SK-N-MC (cell line): ENCODE measurements around the gene PLA2G7.
"Not testable (repeated sequence)": the region's sequence is repeated elsewhere in the genome, so short reads cannot be mapped to it uniquely, and the experiment has no call there.

Experiments
- DNase-seq: peaks from one replicate; pipeline ENCODE4 v3.0.0-alpha.2; 2011; ENCODE audit warnings: low read depth, low spot score
- H3K27ac ChIP-seq: fragments of 200-600 bp; sonication (generic); 2 replicates; pipeline ENCODE4 v1.5.1; 2016; ENCODE audit warnings: mixed run types
- H3K36me3 ChIP-seq: fragments of 200-600 bp; sonication (generic); 2 replicates; pipeline ENCODE4 v1.6.1; 2017; ENCODE audit warnings: antibody characterized with exemption, low read length, mixed read lengths; ENCODE audit not compliant: insufficient read depth
- H3K4me3 ChIP-seq: fragments of 200-600 bp; sonication (generic); 2 replicates; pipeline ENCODE4 v1.5.1; 2016
- H3K9ac ChIP-seq: fragments of 200-600 bp; sonication (generic); 2 replicates; pipeline ENCODE4 v1.8.0; 2017; ENCODE audit warnings: mixed run types, mixed read lengths; ENCODE audit not compliant: insufficient read length
- H3K9me3 ChIP-seq: fragments of 200-600 bp; sonication (generic); 2 replicates; pipeline ENCODE4 v1.6.1; 2017; ENCODE audit warnings: low read depth, mild to moderate bottlenecking, antibody characterized with exemption, low read length, moderate library complexity, mixed read lengths
- EZH2 ChIP-seq: fragments of 200-600 bp; sonication (generic); IDR thresholded peaks from one replicate; pipeline ENCODE4 v1.6.1; 2017; ENCODE audit warnings: antibody characterized with exemption
- FOXP2 ChIP-seq: optimal IDR thresholded peaks from 2 replicates; pipeline ENCODE3; 2011; ENCODE audit warnings: mild to moderate bottlenecking, moderate library complexity; ENCODE audit not compliant: insufficient read depth; ENCODE audit errors: extremely low read length, control extremely low read depth
- POLR2AphosphoS5 ChIP-seq: IDR thresholded peaks from 2 replicates; pipeline ENCODE4 v1.6.1; 2012; ENCODE audit warnings: mild to moderate bottlenecking, low read depth, low read length, borderline replicate concordance

The PLA2G7 gene

DNA sequence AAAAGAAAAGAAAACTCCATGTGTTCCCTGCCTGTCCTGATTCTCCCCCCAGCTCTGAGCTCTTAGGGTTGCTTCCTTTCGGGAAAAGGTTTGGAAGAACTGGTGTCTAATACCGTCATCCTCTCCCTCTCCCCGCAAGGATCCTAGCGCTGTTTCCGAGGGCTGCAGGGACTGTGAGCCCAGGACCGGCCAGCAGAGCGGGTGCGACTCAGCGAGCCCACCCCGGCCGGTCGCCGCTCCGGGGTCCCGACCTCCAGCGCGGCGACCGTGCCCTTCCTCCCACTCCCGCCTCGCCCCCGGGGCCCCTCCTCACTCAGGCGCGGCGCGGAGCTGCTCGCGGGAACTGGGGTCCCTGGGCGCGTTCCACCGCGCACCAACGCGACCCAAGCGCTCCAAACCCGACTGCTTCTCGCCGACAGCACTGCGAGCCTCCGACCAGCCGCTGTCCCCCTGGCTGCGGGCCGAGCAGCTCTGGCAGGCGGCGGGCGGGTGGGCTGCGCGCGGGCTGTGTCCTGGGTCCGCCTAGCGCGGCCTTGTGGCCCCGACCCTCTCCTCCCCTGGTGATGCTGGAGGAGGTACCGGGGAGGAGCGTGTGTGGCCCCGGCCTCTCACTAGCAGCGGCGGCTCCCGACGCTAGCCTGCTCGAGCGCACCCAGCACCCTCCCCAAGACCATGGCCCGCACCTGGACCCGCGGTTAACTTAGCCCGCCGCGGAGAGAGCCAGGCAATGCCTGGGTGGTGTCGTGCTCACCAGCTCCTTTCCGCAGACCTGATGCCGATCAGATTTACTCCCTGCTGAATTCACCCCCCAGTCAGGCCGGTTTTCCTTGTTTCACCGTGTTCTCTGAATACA is at the start of gene PLA2G7:
TSS of gene PLA2G7 (minus strand) at position 509 of the 853 bp plus-strand sequence. CDS start 12,484 bp downstream, outside the sequence.
- no peak for DNase-seq
- H3K27ac ChIP-seq, result no peak within 1 kb of the TSS
- TF ChIP-seq EZH2, result peak; percentile 94
- no peak for TF ChIP-seq POLR2AphosphoS5
- no peak for TF ChIP-seq FOXP2
- H3K9ac ChIP-seq, result no peak within 1 kb of the TSS
- no peaks in the 10 kb centered on the region for H3K36me3 ChIP-seq
- no peaks in the 10 kb centered on the region for H3K9me3 ChIP-seq
- no peak within 1 kb of the TSS for H3K4me3 ChIP-seq

DNA sequence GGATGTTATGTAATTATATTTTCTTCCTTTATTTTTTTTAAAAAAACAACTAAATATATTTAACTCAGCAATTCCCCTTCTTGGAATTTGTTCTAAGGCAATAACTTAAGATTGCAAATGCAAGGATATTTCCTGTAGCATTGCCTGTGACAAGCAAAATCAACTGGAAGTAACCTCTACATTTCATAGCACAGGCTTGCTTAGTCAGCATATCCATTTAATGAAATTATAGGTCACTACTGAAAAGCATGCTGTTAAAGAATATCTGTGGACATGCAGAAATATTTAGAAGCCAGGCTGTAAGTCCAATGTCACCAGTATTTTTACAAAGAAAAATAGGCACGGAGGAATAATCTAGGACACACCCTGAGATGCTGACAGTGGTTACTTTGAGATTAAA is 49.4 kb upstream of the PLA2G7 start:
- Histone ChIP-seq H3K9ac (no peak overlapping the region), H3K36me3 (no peaks in the 10 kb centered on the region), H3K9me3 (no peaks in the 10 kb centered on the region), H3K27ac (no peak overlapping the region), H3K4me3 (no peak overlapping the region)
- TF ChIP-seq POLR2AphosphoS5, result no peak
- TF ChIP-seq FOXP2, result no peak
- no peak for TF ChIP-seq EZH2
- DNase-seq, result no peak

DNA sequence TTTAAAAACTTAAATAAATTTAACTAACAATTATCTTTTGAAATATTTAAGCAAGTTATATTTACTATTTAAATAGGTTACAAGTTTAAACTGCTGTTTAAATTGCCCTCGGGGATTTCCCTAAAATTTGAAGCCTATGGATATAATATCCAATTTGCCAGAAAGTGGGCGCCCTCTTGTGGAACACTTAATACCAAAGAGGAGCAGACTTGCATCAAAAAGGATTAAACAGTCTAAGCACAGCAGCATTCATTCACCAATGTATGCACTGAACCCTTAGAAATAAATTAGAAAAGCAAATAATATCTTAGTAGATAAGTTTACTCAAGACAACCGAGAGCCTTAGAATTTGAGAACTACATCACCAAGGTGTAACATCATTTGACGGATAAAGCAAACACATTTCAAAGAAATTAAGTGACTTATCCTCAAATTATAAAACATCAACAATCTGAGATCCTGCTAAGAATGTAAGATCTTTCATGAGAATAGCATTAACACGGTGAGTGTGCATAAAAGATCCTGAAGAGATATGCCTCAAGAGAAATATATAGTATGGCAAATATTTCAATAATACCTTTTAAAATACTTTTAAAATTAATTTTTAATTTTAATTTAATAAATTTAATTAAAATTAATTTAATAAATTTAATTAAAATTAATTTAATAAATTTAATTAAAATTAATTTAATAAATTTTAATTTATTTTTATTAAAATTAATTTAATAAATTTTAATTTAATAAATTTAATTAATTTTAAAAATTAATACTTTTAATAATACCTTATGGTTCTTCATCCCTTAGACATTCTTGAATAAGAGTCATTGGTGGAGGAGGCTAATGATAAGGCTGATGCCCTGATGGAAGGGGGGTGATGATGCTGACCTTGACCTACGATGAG is 46.6 kb upstream of the PLA2G7 start:
- no peaks in the 10 kb centered on the region for H3K36me3 ChIP-seq
- H3K27ac ChIP-seq, result no peak overlapping the region
- no peaks in the 10 kb centered on the region for H3K9me3 ChIP-seq
- no peak overlapping the region for H3K9ac ChIP-seq
- no peak overlapping the region for H3K4me3 ChIP-seq
- peak; percentile 32 for DNase-seq
- no peak for TF ChIP-seq FOXP2
- TF ChIP-seq EZH2, result no peak
- no peak for TF ChIP-seq POLR2AphosphoS5

DNA sequence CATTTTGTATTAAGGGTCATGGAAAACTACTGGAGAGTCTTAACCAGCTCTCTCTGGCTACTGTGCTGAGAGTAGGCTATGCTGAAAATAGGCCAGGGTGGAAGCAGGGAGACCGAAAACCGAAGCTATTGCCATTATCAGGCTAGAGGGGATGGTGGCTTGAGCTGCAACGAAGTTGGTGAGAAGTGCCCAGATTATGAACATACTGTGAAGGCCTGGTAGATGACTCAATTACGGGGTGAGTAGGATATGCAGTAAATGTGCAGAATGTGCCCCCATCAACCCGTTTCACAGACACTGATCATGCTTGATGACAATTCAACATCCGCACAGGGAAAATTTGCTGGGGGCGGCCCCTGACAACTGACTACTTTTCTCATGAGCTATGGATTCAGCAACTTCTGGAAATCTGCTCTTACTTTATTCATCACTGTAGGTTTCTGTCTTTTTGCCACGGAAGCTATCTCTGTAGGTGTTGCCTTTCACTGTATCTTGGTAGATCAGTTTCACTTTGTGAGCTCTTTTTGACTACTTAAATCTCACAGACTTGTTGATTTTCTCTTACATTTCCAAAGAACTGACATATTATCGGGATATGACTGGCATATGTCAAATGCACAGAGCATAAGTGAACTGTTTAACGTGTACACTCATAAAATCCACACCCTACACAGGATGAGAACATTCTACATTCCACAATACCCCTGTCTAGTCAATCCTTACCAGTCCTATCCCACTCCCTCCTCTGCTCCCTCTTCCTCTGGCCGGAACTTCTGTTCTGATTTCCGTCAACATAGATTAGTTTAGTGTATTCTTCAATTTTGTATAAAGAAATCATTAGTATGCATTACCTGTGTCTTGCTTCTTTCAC is 42.5 kb upstream of the PLA2G7 start:
- TF ChIP-seq EZH2, result no peak
- TF ChIP-seq FOXP2, result no peak
- no peak for TF ChIP-seq POLR2AphosphoS5

DNA sequence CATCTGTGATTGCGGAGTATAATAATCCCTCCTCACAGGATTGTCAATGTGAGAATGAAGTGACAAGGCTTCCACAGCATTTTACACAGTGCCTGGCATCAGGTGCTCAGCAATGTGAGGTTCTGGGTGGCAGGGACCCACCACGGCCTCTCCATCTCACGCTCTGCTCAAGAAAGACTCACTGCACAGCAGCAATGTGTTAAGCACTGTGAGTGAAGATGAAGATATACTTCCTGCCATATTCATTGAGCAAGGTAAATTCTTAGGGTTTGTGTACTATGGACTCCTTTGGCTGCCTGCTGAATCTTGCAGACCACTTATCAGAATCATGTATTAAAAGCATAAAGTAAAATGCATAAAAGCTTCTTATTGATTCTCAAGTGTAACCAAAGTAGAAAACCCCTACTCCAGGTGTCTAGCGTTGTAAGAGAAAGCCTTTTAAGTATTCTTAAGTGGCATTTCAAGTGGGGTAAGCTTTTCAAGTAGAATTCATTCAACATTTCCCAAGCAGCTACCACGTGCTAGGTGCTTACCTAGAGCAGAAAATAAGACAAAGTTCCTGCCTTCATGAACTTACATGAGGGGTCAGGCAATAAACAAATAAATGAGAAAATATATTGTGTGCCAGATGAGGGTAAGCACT is 41.0 kb upstream of the PLA2G7 start:
- DNase-seq, result no peak
- H3K9me3 ChIP-seq, result no peaks in the 10 kb centered on the region
- H3K9ac ChIP-seq, result no peak overlapping the region
- H3K36me3 ChIP-seq, result no peaks in the 10 kb centered on the region
- no peak for TF ChIP-seq FOXP2
- TF ChIP-seq EZH2, result no peak
- TF ChIP-seq POLR2AphosphoS5, result no peak
- H3K27ac ChIP-seq, result no peak overlapping the region
- H3K4me3 ChIP-seq, result no peak overlapping the region

More for the DNA sequence above, 42.5 kb upstream of the PLA2G7 start:
- no peaks in the 10 kb centered on the region for H3K9me3 ChIP-seq
- H3K9ac ChIP-seq, result no peak overlapping the region
- no peak overlapping the region for H3K4me3 ChIP-seq
- DNase-seq, result no peak
- no peak overlapping the region for H3K27ac ChIP-seq
- H3K36me3 ChIP-seq, result no peaks in the 10 kb centered on the region

DNA sequence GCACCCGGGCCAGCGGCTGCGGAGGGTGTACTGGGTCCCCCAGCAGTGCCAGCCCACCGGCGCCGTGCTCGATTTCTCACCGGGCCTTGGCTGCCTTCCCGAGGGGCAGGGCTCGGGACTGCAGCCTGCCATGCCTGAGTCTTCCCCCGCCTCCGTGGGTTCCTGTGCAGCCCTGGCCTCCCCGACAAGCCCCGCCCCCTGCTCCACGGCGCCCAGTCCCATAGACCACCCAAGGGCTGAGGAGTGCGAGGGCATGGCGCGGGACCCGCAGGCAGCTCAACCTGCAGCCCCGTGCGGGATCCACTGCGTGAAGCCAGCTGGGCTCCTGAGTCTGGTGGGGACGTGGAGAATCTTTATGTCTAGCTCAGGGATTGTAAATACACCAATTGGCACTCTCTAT is 39.6 kb upstream of the PLA2G7 start:
- not testable (repeated sequence) for DNase-seq, H3K27ac ChIP-seq, H3K9ac ChIP-seq, H3K4me3 ChIP-seq, H3K9me3 ChIP-seq, H3K36me3 ChIP-seq

DNA sequence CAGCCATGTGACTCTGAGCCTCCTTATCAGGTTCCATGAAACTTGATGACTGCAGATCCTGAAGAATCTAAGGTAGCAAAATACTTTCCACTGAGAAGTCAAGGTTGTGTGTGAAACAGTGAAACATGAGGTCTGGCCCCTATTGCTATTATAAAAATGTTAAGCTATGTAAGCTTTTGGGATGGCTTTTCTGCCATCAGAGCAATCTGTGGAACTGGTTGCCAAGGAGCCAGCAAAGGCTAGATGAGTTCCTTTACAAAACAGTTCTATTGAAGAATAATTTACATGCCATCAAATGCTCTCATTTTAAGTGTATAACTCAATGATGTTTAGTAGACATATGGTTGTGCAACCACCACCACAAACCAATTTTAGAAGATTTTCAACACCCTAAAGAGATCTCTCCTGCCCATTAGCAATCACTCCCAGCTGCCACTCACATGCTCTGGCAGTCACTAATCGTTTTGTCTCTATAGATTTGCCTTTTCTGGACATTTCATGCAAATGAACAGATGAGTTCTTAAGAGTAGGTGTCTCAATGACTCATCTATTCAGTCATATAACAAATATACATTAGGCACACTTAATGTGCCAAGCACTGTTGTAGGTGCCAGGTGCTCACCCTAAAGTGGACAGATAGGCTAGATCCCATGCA is 38.2 kb upstream of the PLA2G7 start:
- Histone ChIP-seq H3K9ac (no peak overlapping the region), H3K36me3 (no peaks in the 10 kb centered on the region), H3K27ac (no peak overlapping the region), H3K9me3 (no peaks in the 10 kb centered on the region), H3K4me3 (no peak overlapping the region)
- no peak for TF ChIP-seq FOXP2
- TF ChIP-seq EZH2, result no peak
- no peak for TF ChIP-seq POLR2AphosphoS5
- DNase-seq, result no peak
